ENCODE measurements around the gene AGPAT4.

AGPAT4 gene

DNA sequence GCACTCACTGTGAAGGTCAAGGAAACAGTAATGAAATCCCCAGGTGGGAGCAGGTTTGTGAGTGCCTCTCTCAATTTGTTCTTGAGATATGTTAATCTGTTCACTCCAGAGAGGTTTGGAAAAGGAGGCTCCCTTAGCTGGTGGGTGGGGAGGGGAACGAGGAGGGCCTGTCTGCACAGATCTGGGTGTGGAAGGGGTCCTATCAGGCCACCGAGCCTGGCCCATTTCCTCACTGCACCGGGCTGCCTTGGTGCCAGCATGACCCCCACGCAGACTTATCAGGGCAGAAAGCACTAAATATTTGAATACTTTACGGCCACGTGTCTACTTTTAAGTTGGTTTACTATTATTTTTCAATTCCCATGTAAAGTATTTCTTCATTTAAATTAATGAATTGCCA is 8.3 kb downstream of the AGPAT4 start:
- H3K4me3 ChIP-seq (replicated peaks in 1 of 2; ENCODE audit: low read depth in 2 of 2, low read length in 2 of 2), result no peak overlapping the region

DNA sequence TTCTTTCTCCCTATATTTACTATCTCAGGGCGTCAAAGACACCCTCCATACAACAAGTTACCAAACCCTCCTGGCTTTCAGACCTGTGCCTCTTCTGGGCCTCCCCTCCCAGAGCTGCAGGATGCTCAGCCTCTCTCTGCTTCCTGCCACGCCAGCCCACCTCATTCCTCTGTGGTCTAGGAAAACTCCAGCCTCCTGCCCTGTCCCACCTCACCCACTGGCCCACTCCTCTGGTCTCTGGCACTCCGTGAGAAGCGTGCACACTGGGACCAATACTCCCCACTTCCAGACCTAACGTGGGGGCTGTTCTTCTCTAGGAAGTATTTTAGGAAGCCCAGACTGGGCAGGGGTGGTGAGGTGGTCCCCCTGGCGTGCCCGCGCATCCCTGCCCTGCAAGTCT is 9.7 kb downstream of the AGPAT4 start:
- TF ChIP-seq, protein P1, sequence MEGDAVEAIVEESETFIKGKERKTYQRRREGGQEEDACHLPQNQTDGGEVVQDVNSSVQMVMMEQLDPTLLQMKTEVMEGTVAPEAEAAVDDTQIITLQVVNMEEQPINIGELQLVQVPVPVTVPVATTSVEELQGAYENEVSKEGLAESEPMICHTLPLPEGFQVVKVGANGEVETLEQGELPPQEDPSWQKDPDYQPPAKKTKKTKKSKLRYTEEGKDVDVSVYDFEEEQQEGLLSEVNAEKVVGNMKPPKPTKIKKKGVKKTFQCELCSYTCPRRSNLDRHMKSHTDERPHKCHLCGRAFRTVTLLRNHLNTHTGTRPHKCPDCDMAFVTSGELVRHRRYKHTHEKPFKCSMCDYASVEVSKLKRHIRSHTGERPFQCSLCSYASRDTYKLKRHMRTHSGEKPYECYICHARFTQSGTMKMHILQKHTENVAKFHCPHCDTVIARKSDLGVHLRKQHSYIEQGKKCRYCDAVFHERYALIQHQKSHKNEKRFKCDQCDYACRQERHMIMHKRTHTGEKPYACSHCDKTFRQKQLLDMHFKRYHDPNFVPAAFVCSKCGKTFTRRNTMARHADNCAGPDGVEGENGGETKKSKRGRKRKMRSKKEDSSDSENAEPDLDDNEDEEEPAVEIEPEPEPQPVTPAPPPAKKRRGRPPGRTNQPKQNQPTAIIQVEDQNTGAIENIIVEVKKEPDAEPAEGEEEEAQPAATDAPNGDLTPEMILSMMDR (IDR thresholded peaks at IDR 0.05; ENCODE audit: low read depth, low read length), result no peak
- DNase-seq (ENCODE audit: low read depth in 2 of 2), result no peak
- no peak overlapping the region for H3K4me3 ChIP-seq (replicated peaks in 1 of 2; ENCODE audit: low read depth in 2 of 2, low read length in 2 of 2)

More for the DNA sequence above, 8.3 kb downstream of the AGPAT4 start:
- TF ChIP-seq, protein P1 (IDR thresholded peaks at IDR 0.05; ENCODE audit: low read depth, low read length), result no peak
- no peak for DNase-seq (ENCODE audit: low read depth in 2 of 2)

DNA sequence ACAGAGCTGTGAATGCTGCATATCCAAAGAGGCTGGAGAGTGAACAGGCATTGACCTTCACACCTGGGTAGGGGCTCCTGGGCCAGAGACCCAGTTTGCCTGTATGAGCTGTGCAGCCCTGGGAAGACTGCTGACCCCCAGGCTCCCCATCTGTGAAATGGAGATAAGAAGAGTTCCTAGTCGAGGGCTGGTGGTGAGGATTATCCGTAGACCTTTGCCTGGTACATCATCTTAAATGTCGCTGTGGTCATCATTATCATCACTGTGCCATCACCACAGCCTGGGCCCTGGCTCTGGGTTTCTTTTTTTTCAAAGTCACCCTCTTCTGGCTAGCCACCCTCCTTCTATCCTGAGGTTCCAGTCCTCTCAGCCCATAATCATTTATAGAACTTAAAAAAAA is 12.0 kb downstream of the AGPAT4 start:
- H3K4me3 ChIP-seq (replicated peaks in 1 of 2; ENCODE audit: low read depth in 2 of 2, low read length in 2 of 2), result no peak overlapping the region
- TF ChIP-seq, protein P1 (IDR thresholded peaks at IDR 0.05; ENCODE audit: low read depth, low read length), result no peak
- DNase-seq (ENCODE audit: low read depth in 2 of 2), result no peak

DNA sequence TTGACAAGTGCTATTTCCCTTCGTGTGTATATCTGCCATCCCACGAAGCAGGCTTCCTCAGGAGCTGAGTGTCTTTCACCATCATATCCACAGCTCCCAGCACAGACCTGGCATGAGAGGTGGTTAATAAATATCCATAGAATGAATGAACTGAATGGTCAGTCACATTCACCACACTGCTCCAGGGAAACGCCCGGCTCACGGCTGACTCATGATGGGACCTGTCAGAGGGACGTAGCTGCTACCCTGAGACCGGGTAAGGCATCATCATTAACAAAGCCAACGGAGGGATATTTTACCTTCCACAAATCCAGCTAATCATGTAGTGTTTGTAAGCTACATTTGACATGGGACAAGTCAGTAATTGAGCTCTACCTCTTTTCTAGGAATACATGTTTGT is 12.5 kb downstream of the AGPAT4 start:
- H3K4me3 ChIP-seq (replicated peaks in 1 of 2; ENCODE audit: low read depth in 2 of 2, low read length in 2 of 2), result no peak overlapping the region
- TF ChIP-seq, protein P1 (IDR thresholded peaks at IDR 0.05; ENCODE audit: low read depth, low read length), result no peak
- no peak for DNase-seq (ENCODE audit: low read depth in 2 of 2)

DNA sequence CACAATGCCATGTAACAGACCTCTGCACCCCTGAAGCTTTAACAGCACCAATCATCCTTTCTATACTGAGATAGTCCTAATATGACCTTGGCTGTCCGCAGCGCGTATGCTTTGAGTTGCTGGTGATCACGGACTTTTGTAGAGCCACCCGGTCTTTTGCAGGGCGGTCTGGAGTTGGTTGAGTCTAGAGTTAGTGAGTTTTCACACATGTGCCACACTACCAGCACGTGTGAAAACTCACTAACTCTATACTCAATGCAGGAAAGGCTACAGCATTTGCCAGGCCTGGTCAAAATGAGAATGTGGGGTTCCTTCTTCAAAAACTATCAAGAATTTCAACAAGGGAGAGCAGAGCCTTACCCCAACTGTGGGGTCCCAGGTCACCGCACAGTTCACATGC is 14.6 kb downstream of the AGPAT4 start:
- no peak overlapping the region for H3K4me3 ChIP-seq (replicated peaks in 1 of 2; ENCODE audit: low read depth in 2 of 2, low read length in 2 of 2)
- TF ChIP-seq, protein P1 (IDR thresholded peaks at IDR 0.05; ENCODE audit: low read depth, low read length), result no peak
- no peak for DNase-seq (ENCODE audit: low read depth in 2 of 2)

DNA sequence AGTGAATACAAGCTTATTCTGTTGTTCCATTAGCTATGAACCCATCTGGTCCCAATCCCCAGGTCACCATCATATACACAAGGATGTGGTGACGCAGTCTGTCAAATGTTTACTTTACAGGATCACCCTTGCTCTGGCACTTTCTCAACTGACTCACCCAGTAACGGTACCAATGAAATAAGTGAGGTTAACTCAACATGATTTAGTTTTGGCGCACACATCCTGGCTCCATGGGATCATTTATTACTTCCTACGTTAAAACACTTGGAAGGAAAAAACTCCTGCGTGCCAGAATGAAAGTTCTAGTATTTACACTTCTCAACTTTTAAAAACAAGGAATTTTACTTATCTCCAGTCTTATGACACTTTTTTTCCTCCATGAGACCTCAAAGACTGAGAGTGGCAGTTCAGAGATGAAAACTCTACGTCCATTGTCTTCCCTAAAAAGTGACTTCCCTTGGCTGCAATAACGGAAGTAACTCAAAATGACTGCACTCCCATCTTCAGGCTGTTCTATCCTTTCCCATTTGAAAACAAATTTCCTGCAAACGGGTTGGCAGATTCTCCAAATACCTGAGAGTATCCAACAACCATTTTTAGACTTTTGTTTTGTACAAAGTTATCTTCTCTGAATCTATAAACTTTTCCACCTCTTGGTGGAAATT is 15.9 kb downstream of the AGPAT4 start:
- TF ChIP-seq, protein P1 (IDR thresholded peaks at IDR 0.05; ENCODE audit: low read depth, low read length), result no peak
- no peak overlapping the region for H3K4me3 ChIP-seq (replicated peaks in 1 of 2; ENCODE audit: low read depth in 2 of 2, low read length in 2 of 2)
- peak; percentile 86 to 91 for DNase-seq (ENCODE audit: low read depth in 2 of 2)

DNA sequence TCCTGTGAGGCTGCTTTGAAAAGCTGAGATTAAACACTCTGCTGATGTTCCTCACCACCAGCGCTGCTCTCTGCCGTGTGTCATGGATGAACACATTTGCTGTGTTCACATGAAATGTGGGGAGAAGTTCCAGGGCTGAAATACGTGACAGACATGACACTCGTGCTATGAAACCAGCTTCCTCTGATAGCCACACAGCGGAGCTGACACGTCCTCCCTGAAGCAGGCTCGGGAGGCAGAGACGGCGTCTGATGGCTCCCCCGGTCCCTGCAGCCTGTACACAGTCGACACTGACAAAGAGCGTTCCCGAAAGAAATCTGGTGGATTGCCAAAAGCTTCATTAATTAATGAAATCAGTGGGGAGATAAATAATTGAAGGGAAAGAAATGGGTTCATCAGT is 17.5 kb downstream of the AGPAT4 start:
- no peak overlapping the region for H3K4me3 ChIP-seq (replicated peaks in 1 of 2; ENCODE audit: low read depth in 2 of 2, low read length in 2 of 2)
- TF ChIP-seq, protein P1 (IDR thresholded peaks at IDR 0.05; ENCODE audit: low read depth, low read length), result no peak
- no peak for DNase-seq (ENCODE audit: low read depth in 2 of 2)
